Breast epithelium (tissue), 4 donors: Measurements from ENCODE around the gene ZC3H7A. TPM values are rescaled to one million over a fixed set of nuclear protein-coding genes. Genes with fewer than 3 reads are reported as not detected.
A peak's percentile ranks its signal among the peaks of the same experiment; 100 is the strongest.

ENCODE experiments used
- DNase-seq, 2 donors: peaks; one replicate each; pipeline ENCODE4 v3.0.0-alpha.2; 2019; ENCODE audit warnings: low spot score in 2 of 2
- H3K27ac ChIP-seq, 2 donors: fragments of 200-600 bp; sonication (generic) in 1 of 2; one replicate each; pipeline ENCODE4 v1.5.1; 2016 to 2019; ENCODE audit warnings: mild to moderate bottlenecking in 1 of 2
- H3K27me3 ChIP-seq, 2 donors: fragments of 200-600 bp; sonication (generic) in 1 of 2; one replicate each; pipeline versions ENCODE4 v1.5.1 to v1.6.0; 2017 to 2019; ENCODE audit warnings: control low read depth in 1 of 2, mild to moderate bottlenecking in 1 of 2
- H3K36me3 ChIP-seq: fragments of 200-600 bp; one replicate; pipeline ENCODE4 v1.5.1; 2019
- H3K4me1 ChIP-seq, 2 donors: fragments of 200-600 bp; sonication (generic); one replicate each; pipeline ENCODE4 v1.5.1; 2016 to 2019; ENCODE audit warnings: control low read depth in 1 of 2
- H3K4me3 ChIP-seq, 3 donors: fragments of 200-600 bp; sonication (generic); 1 replicate in 2 of 3; 2 replicates in 1 of 3; pipeline ENCODE4 v1.5.1; 2016 to 2019; ENCODE audit warnings: mild to moderate bottlenecking in 3 of 3, moderate library complexity in 2 of 3
- H3K9me3 ChIP-seq, 2 donors: fragments of 200-600 bp; sonication (generic) in 1 of 2; one replicate each; pipeline ENCODE4 v1.5.1; 2016 to 2019; ENCODE audit warnings: control low read depth in 1 of 2
- CTCF ChIP-seq, 3 donors: fragments of 450-650 bp; IDR thresholded peaks; one replicate each; pipeline ENCODE4 v1.5.1; 2016 to 2017; ENCODE audit warnings: antibody characterized with exemption in 3 of 3, mild to moderate bottlenecking in 3 of 3, moderate library complexity in 3 of 3
- POLR2A ChIP-seq: fragments of 450-650 bp; IDR thresholded peaks from one replicate; pipeline ENCODE4 v1.6.1; 2016; ENCODE audit warnings: antibody characterized with exemption, mild to moderate bottlenecking, moderate library complexity
- POLR2AphosphoS5 ChIP-seq, 3 donors: sonication (generic); formaldehyde crosslinking; IDR thresholded peaks; one replicate each; pipeline ENCODE4 v1.6.1; 2017; ENCODE audit warnings: antibody characterized with exemption in 3 of 3
- intact Hi-C: fragments of 100-400 bp; cut with DNase I; formaldehyde crosslinking; loops from one replicate; pipeline ENCODE4 v1.15.1; 2023; ENCODE audit warnings: low total_unique reads
- total RNA-seq, 3 donors: library from RNA; depleted of rRNA; stranded (reverse); fragments of >200 nt; gene quantifications; one replicate each; pipeline ENCODE4 v1.1.0, GENCODE V29; 2016

Gene ZC3H7A
- total RNA-seq, 3 donors from 2014 or later: 58.4 to 70.7 (median 67.5) TPM

- TF ChIP-seq CTCF (IDR thresholded peaks at IDR 0.05) (no peak), POLR2A (no peak), POLR2AphosphoS5 (IDR thresholded peaks at IDR 0.05) (no peak)
Observed at GRCh38 chr16:11705311-11706025, 91.6 kb downstream of the ZC3H7A start.

More at GRCh38 chr16:11705311-11706025, 91.6 kb downstream of the ZC3H7A start:
- no peaks in the 10 kb centered on the region for H3K27me3 ChIP-seq
- peak overlapping the region in 1 of 2 donors; percentile 2 for H3K27ac ChIP-seq
- no peaks in the 10 kb centered on the region for H3K36me3 ChIP-seq
- H3K4me1 ChIP-seq: no peaks in the 10 kb centered on the region
- no peak for DNase-seq
- intact Hi-C loops: no loop called here
- H3K4me3 ChIP-seq: no peak overlapping the region
- H3K9me3 ChIP-seq: no peaks in the 10 kb centered on the region

Other genes starting within 250 kb of the ZC3H7A start
- 100 to 1,000 TPM in 1 of 3 donors, 10 to 100 TPM in 2; 50.6 to 109 (median 59.0) TPM for gene LITAF, start 210.3 kb downstream of the ZC3H7A start, total RNA-seq
- 10 to 100 TPM; 16.4 to 68.3 (median 18.7) TPM for gene SNN, start 128.8 kb downstream of the ZC3H7A start, total RNA-seq
- 10 to 100 TPM; 38.6 to 53.7 (median 47.9) TPM for gene TXNDC11, start 54.4 kb downstream of the ZC3H7A start, total RNA-seq
- 100 to 1,000 TPM; 150 to 219 (median 172) TPM for gene RSL1D1, start 54.3 kb upstream of the ZC3H7A start, total RNA-seq
- gene GSPT1, start 118.7 kb upstream of the ZC3H7A start, total RNA-seq: 10 to 100 TPM; 61.3 to 68.5 (median 67.6) TPM
- gene NPIPB2, start 144.8 kb upstream of the ZC3H7A start, total RNA-seq: 10 to 100 TPM; 14.8 to 23.9 (median 20.3) TPM
- gene TNFRSF17, start 168.0 kb upstream of the ZC3H7A start, total RNA-seq: under 1 TPM in 2 of 3 donors, not detected in 1; 0.44 to 0.98 TPM
- gene SNX29, start 179.5 kb upstream of the ZC3H7A start, total RNA-seq: 10 to 100 TPM; 19.2 to 37.4 (median 28.8) TPM